Esophagus squamous epithelium (tissue), 4 donors: ENCODE measurements around the gene FHOD3.

Source experiments
- POLR2A ChIP-seq, 4 donors: fragments of 450-650 bp; IDR thresholded peaks; one replicate each; pipeline ENCODE4 v1.6.1; 2017; ENCODE audit warnings: antibody characterized with exemption in 4 of 4, mild to moderate bottlenecking in 4 of 4, moderate library complexity in 3 of 4
- TF ChIP-seq, protein P1 (sequence below), 6 experiments: fragments of 450-650 bp in 4 of 6; fragments of 200-600 bp in 2 of 6; sonication (generic) in 2 of 6; IDR thresholded peaks; one replicate each; pipeline ENCODE4 v1.5.1; 2016 to 2019; ENCODE audit warnings: antibody characterized with exemption in 6 of 6, mild to moderate bottlenecking in 4 of 6, moderate library complexity in 4 of 6

DNA sequence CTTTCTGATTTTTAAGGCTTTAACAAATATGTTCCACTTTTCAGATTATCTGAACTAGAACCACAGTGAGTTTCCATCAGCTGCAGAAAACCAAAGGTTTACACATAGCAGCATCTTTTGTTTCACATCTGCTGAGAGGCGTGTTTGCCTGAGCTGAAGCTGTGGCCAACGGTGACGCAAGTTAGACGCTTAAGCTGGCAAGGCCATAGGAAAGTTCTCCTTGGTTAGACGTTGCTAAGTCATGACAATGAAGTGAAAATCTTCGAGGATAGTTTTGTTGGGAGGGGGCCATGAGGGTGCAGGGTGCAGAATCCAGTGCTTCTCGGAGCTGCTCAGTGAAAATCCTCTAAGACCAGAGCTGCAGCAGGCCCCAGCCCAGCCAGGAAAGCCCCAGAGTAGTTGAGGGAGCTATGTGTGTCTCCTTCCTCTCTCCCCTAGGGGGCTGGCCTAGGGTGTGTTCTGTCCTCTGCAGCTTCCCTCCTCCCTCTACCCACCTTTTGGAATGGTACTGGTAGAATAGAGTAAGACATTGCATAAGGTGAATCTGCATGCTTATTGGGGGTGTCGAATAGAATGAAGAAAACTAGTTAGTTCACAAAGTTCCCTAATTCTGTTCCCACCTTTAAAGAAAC is 105.4 kb downstream of the FHOD3 start:
- TF ChIP-seq, protein P1, sequence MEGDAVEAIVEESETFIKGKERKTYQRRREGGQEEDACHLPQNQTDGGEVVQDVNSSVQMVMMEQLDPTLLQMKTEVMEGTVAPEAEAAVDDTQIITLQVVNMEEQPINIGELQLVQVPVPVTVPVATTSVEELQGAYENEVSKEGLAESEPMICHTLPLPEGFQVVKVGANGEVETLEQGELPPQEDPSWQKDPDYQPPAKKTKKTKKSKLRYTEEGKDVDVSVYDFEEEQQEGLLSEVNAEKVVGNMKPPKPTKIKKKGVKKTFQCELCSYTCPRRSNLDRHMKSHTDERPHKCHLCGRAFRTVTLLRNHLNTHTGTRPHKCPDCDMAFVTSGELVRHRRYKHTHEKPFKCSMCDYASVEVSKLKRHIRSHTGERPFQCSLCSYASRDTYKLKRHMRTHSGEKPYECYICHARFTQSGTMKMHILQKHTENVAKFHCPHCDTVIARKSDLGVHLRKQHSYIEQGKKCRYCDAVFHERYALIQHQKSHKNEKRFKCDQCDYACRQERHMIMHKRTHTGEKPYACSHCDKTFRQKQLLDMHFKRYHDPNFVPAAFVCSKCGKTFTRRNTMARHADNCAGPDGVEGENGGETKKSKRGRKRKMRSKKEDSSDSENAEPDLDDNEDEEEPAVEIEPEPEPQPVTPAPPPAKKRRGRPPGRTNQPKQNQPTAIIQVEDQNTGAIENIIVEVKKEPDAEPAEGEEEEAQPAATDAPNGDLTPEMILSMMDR (IDR thresholded peaks at IDR 0.05), result no peak
- TF ChIP-seq POLR2A (IDR thresholded peaks at IDR 0.05), result no peak
